ENCODE results near the gene PLCB1.
"Not testable (repeated sequence)": the region's sequence is repeated elsewhere in the genome, so short reads cannot be mapped to it uniquely, and the experiment has no call there.

The PLCB1 gene

GRCh38 chr20:8602389-8603116 is 470.5 kb downstream of the PLCB1 start:
- DNase-seq (ENCODE audit: low read depth in 2 of 2): no peak

DNA sequence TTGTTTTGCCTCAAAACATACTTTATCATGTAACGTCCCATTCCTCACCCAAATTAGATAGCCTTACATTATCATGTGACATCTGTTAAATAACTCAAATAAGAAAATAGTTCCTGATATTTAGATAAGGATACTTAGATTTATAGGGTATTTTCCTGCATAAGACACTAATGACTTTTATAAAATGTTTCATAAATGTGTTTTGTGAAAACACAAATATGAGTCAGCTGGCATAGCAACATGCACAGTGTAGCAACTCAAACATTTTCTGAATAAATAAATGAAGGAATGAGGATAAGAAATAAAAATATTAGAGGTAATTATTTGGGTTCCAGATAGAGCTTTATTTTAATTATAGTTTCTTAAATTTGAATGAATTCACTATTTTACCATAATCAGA is 476.4 kb downstream of the PLCB1 start:
- DNase-seq (ENCODE audit: low read depth in 2 of 2): no peak

- DNase-seq (ENCODE audit: low read depth in 2 of 2): no peak
Observed at GRCh38 chr20:8616792-8617191, 484.7 kb downstream of the PLCB1 start.

DNA sequence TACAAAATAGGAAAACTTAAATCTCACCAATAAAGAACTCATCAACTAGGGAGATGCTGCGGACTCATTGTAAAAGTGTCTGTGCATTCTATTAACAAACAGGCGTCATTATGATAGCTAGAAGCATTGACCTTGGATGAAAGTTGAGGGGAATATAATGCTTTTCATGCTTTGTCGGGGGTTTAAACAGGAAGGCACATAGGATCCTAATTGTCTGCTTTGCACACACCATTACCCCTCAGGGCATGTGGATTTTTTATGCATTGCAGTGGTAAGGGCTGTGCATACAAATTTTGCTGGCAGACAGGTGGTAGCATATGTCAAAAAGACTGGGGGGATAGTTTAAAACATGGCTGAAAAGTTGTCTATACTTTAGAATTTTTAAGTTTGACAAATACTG is 488.9 kb downstream of the PLCB1 start:
- DNase-seq (ENCODE audit: low read depth in 2 of 2): no peak

DNA sequence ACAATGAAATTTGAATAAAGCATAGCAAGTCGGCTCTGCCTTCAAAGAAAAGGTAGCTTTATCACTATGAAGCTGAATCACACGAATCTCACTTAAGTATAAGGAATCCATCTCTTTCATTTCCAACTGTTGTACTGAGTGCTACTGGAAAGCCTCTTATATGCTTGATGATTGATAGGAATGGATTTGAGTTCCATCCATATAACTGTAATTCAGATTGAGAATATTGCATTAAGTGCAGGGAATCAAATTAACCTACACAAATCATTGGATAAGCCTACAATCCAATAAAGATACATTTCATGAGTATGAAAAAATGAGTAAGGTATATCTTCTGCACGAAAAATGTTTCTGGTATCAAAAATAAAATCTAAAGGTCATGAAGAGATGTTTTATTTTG is 492.0 kb downstream of the PLCB1 start:
- DNase-seq (ENCODE audit: low read depth in 2 of 2): no peak

GRCh38 chr20:8624616-8625015 is 492.6 kb downstream of the PLCB1 start:
- DNase-seq (ENCODE audit: low read depth in 2 of 2): no peak

DNA sequence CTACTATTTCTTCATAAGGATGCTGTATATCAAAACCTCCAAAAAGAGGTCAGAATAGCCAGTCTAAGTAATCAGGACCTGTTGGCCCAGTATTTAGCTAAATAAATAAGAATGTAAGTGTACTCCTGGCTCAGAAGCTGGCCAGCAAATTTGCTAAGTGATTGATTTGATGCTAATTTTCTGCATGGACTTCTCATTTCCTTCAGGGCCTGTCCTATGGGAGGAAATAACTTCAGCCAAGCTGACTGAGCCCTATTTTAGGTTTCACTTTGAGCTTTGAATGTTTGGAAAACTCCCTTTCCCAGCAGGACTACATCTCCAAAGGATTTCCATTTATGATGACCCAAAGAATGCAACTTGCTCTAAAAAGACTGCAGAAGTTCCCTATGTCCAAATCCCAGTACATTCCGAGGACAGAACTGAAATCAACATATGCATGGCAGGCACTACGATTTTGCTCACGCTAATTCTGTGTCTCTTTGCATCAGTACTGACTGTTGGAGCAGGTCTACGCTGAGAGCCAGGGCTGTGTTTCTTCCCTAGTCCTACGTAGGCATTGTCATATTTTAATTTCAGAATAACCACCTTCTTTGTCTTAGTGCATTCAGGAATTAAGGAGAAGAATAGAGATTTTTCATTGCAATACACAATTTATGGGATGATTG is 495.4 kb downstream of the PLCB1 start:
- DNase-seq (ENCODE audit: low read depth in 2 of 2): no peak

GRCh38 chr20:8631271-8631670 is 499.2 kb downstream of the PLCB1 start:
- no peak for DNase-seq (ENCODE audit: low read depth in 2 of 2)

- no peak for DNase-seq (ENCODE audit: low read depth in 2 of 2)
Observed at GRCh38 chr20:8633366-8633765, 501.3 kb downstream of the PLCB1 start.

- DNase-seq (ENCODE audit: low read depth in 2 of 2): no peak
Observed at GRCh38 chr20:8635048-8635572, 503.0 kb downstream of the PLCB1 start.

- no peak for DNase-seq (ENCODE audit: low read depth in 2 of 2)
Observed at GRCh38 chr20:8635837-8636236, 503.8 kb downstream of the PLCB1 start.

DNA sequence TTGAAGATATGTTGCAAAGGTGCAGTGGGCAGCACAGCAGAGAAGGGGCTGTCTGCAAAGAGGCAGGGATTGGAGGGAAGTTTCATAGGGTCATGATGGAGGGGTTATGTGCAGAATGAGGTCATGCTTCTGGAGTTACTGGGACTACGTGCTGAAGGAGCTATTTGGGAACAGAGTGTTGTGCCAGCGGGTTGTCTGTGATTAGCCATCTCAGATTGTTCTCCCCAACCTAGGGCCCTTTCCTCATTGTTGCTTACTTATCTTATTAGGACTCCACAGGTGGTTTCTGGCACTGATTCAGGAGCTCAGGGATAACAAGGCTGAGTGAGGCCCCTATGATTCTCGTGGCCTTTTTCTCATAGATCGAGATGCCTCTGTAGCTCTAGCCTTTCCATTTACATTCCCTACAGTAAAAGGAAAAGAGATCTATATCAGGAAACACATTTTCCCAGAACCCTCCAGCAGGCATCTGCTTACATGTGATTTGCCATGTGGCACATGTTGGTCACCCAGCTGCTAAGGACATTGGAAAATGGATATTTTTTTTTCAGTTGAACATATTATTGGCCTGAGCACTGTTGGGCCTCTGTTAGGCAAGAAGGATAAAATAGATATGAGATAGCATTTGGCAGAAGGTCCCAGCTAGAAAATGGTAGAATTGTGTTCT is 507.2 kb downstream of the PLCB1 start:
- DNase-seq (ENCODE audit: low read depth in 2 of 2): no peak

- DNase-seq (ENCODE audit: low read depth in 2 of 2): no peak
Observed at GRCh38 chr20:8640461-8640860, 508.4 kb downstream of the PLCB1 start.

- no peak for DNase-seq (ENCODE audit: low read depth in 2 of 2)
Observed at GRCh38 chr20:8642247-8642646, 510.2 kb downstream of the PLCB1 start.

DNA sequence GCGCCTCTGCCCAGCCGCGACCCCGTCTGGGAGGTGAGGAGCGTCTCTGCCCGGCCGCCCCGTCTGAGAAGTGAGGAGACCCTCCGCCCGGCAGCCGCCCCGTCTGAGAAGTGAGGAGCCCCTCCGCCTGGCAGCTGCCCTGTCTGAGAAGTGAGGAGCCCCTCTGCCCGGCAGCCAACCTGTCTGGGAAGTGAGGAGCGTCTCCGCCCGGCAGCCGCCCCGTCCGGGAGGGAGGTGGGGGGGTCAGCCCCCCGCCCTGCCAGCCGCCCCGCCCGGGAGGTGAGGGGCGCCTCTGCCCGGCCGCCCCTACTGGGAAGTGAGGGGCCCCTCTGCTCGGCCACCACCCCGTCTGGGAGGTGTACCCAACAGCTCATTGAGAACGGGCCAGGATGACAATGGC is 512.4 kb downstream of the PLCB1 start:
- not testable (repeated sequence) for DNase-seq (ENCODE audit: low read depth in 2 of 2)

GRCh38 chr20:8645326-8645725 is 513.3 kb downstream of the PLCB1 start:
- no peak for DNase-seq (ENCODE audit: low read depth in 2 of 2)

DNA sequence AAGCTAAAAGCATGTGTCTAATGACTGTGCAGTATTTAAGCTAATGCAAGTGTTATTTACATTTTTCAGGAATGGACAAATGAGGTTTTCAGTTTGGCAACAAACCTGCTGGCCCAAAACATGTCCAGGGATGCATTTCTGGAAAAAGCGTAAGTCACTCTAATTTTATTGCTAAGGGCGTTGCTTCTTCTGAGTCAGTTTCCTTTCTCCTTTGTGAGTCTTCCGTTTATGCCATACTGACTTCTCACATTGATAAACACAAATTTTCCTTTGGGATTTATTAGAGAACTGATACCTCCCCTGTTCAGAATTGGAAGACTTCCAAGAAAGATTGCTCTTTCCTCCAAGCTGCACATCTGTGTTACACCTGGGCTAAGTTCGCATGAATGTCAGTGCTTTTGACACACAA is 514.0 kb downstream of the PLCB1 start:
- no peak for DNase-seq (ENCODE audit: low read depth in 2 of 2)

DNA sequence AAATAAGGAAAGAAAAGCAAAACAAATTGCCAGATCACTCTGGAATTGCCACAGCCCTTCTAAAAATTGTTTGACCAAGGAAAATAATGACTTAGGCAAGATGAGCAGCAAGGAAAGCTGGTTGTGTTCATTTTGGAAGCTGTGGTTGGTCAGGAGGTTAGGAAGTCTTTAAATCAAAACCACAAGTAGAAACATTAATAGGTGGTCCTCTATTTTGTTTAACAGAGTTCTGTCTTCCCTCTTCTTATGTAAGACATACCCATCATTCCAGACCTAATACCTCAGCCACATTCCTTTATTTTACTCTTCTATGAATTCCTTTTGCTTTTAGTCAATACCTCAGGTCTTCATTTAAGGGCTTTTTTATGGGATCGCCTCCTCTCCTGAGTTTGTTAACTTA is 514.6 kb downstream of the PLCB1 start:
- DNase-seq (ENCODE audit: low read depth in 2 of 2): no peak

GRCh38 chr20:8647961-8648441 is 515.9 kb downstream of the PLCB1 start:
- no peak for DNase-seq (ENCODE audit: low read depth in 2 of 2)

DNA sequence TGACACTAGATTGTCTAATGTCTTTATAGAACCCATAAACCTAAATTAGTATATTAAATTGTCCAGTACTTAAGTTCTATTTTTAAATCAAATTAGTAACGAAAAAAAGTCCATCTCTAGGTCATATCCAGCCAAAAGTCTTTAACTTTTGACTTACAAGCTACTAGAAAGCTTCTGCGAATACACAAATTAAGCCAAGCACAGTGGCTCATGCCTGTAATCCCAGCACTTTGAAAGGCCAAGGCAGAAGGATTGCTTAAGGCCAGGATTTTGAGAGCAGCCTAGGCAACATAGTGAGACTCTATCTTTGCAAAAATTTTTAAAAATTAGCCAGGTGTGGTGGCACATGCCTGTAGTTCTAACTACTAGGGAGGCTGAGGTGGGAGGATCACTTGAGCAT is 516.4 kb downstream of the PLCB1 start:
- DNase-seq (ENCODE audit: low read depth in 2 of 2): no peak

GRCh38 chr20:8652396-8652795 is 520.3 kb downstream of the PLCB1 start:
- DNase-seq (ENCODE audit: low read depth in 2 of 2): no peak

- no peak for DNase-seq (ENCODE audit: low read depth in 2 of 2)
Observed at GRCh38 chr20:8654486-8654885, 522.4 kb downstream of the PLCB1 start.

DNA sequence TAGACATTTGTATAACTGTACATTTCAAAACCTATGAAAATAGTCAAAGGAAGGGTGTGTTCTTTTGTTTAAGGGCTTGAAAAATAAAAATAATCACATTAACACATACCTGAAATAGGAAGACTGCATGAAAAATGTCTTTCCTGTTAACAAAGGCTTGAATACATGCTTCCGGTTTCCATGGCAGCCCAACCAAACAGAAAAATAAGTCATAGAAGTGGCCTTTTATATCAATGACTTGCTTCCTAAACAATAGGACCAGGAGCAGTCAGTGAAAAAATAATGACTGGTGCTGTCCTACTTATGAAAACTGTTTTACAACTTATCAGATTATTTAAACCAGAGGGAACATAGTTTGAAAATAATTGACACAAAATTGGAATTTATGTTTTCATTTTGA is 524.3 kb downstream of the PLCB1 start:
- DNase-seq (ENCODE audit: low read depth in 2 of 2): no peak

Data from stimulated activated CD4-positive, alpha-beta T cell treated with anti-CD3 and anti-CD28 coated beads, Interleukin-1b, Interleukin-23, amount 100 ng/mL, for 4 hours (primary cell).